Tibial nerve (tissue), 4 donors: ENCODE data around the gene SLC38A1.

Source experiments
- CTCF ChIP-seq, 5 experiments: fragments of 200-600 bp in 3 of 5; fragments of 450-650 bp in 2 of 5; sonication (generic) in 3 of 5; IDR thresholded peaks; one replicate each; pipeline ENCODE4 v1.5.1; 2016 to 2019; ENCODE audit warnings: antibody characterized with exemption in 5 of 5, mild to moderate bottlenecking in 3 of 5, moderate library complexity in 2 of 5
- EP300 ChIP-seq, 2 donors: sonication (generic); formaldehyde crosslinking; IDR thresholded peaks; one replicate each; pipeline ENCODE4 v1.6.1; 2017; ENCODE audit warnings: antibody characterized with exemption in 2 of 2, mild to moderate bottlenecking in 1 of 2
- POLR2A ChIP-seq, 2 donors: fragments of 450-650 bp; IDR thresholded peaks; one replicate each; pipeline ENCODE4 v1.6.1; 2017; ENCODE audit warnings: antibody characterized with exemption in 2 of 2, mild to moderate bottlenecking in 2 of 2, moderate library complexity in 2 of 2

GRCh38 chr12:46282829-46283228 is 14.0 kb upstream of the SLC38A1 start:
- TF ChIP-seq CTCF (IDR thresholded peaks at IDR 0.05): no peak
- TF ChIP-seq POLR2A (IDR thresholded peaks at IDR 0.05): no peak
- no peak for TF ChIP-seq EP300 (IDR thresholded peaks at IDR 0.05)
